Ovary (tissue), 9 donors: ENCODE measurements around the gene SLC10A3. TPM values are rescaled to one million over a fixed set of nuclear protein-coding genes. Genes with fewer than 3 reads are reported as not detected.
A peak's percentile ranks its signal among the peaks of the same experiment; 100 is the strongest.

Experiments used
- DNase-seq, 5 donors: peaks; one replicate each; pipeline ENCODE4 v3.0.0-alpha.2; 2019 to 2020
- H3K27ac ChIP-seq, 2 donors: fragments of 200-600 bp; one replicate each; pipeline versions ENCODE4 v1.5.1 to v1.8.0; 2019 to 2022
- H3K27me3 ChIP-seq: fragments of 200-600 bp; one replicate; pipeline ENCODE4 v1.8.0; 2022
- H3K36me3 ChIP-seq: fragments of 200-600 bp; sonication (generic); one replicate; pipeline ENCODE4 v1.5.1; 2019
- H3K4me1 ChIP-seq: one replicate; pipeline ENCODE4 v1.8.1; 2013; ENCODE audit warnings: mild to moderate bottlenecking, moderate library complexity; ENCODE audit not compliant: insufficient read depth
- H3K4me3 ChIP-seq: fragments of 200-600 bp; sonication (generic); one replicate; pipeline ENCODE4 v1.5.1; 2017
- H3K9me3 ChIP-seq, 2 donors: fragments of 200-600 bp in 1 of 2; sonication (generic) in 1 of 2; one replicate each; pipeline versions ENCODE4 v1.5.1 to v1.8.1; 2013 to 2019; ENCODE audit warnings: mild to moderate bottlenecking in 1 of 2, moderate library complexity in 1 of 2
- CTCF ChIP-seq, 3 donors: fragments of 450-650 bp in 2 of 3; fragments of 200-600 bp in 1 of 3; IDR thresholded peaks; one replicate each; pipeline versions ENCODE4 v1.5.1 to v1.8.0; 2016 to 2022; ENCODE audit warnings: antibody characterized with exemption in 3 of 3, mild to moderate bottlenecking in 1 of 3
- EP300 ChIP-seq: sonication (generic); formaldehyde crosslinking; IDR thresholded peaks from one replicate; pipeline ENCODE4 v1.6.1; 2017; ENCODE audit warnings: antibody characterized with exemption
- POLR2A ChIP-seq: fragments of 450-650 bp; IDR thresholded peaks from one replicate; pipeline ENCODE4 v1.6.1; 2017; ENCODE audit warnings: antibody characterized with exemption, mild to moderate bottlenecking, moderate library complexity
- WGBS, 3 donors: extraction: QIAGEN DNeasy Blood & Tissue Kit in 1 of 3; methylation state at CpG; one replicate each; pipeline versions ENCODE4 v1.1.5 to v1.1.7; 2013 to 2017; 5-methylcytosine and 5-hydroxymethylcytosine counted together
- intact Hi-C, 4 donors: fragments of 100-400 bp; cut with DNase I; formaldehyde crosslinking; loops; one replicate each; pipeline versions ENCODE4 v1.11.0 to v1.15.1; 2022 to 2023
- polyA plus RNA-seq, 2 donors: library from polyadenylated mRNA; stranded (reverse); fragments of 200-250 nt in 1 of 2; fragments of 350-450 nt in 1 of 2; fragmentation: Illumina TruSeq in 1 of 2; extraction: RNeasy Lipid Tissue Mini Kit (QIAGEN cat#74804) in 1 of 2; gene quantifications; one replicate each; pipeline ENCODE4 v1.2.3, GENCODE V29; 2013 to 2014
- total RNA-seq, 7 donors: library from RNA; depleted of rRNA in 2 of 7; stranded (reverse); fragments of >200 nt in 2 of 7; fragmentation: NEBNext Ultra II Directional in 3 of 7; extraction: Animal tissue kit (Norgen Biotek cat#: 25700) in 3 of 7; gene quantifications; one replicate each; pipeline versions ENCODE4 v1.1.0 to v1.2.4, GENCODE V29; 2016 to 2023
- donor health status: DM: no; HTN: no; CAD: no; lungs with moderate emphysema.
- donor health status: DM: no; HTN: no; CAD: no.
- donor health status: Bipolar disorder and iron deficiency.
- donor health status: DM: yes; HTN: yes; CAD: no.
- donor health status: DM: no; HTN: no; CAD: no.
- donor health status: DM: yes; HTN: yes; CAD: no.

The SLC10A3 gene
- total and polyA plus RNA-seq, 9 donors, result 5.5 to 49.8 (median 37.6) TPM

GRCh38 chrX:154481911-154482601 lies 8.4 kb downstream of the SLC10A3 start:
- no peaks in the 10 kb centered on the region for H3K9me3 ChIP-seq
- H3K27me3 ChIP-seq, result no peaks in the 10 kb centered on the region
- peaks cover 3% of the 10 kb centered on the region for H3K4me1 ChIP-seq
- H3K27ac ChIP-seq, result no peak overlapping the region
- 58 to 72% (median 59%) methylated on average over 14 of the region's 14 CpGs for WGBS, 3 donors
- no peak overlapping the region for H3K4me3 ChIP-seq
- no peak for DNase-seq
- intact Hi-C loops, result no loop called here
- TF ChIP-seq CTCF (IDR thresholded peaks at IDR 0.05) (no peak), EP300 (no peak), POLR2A (no peak)
- H3K36me3 ChIP-seq, result no peaks in the 10 kb centered on the region

DNA sequence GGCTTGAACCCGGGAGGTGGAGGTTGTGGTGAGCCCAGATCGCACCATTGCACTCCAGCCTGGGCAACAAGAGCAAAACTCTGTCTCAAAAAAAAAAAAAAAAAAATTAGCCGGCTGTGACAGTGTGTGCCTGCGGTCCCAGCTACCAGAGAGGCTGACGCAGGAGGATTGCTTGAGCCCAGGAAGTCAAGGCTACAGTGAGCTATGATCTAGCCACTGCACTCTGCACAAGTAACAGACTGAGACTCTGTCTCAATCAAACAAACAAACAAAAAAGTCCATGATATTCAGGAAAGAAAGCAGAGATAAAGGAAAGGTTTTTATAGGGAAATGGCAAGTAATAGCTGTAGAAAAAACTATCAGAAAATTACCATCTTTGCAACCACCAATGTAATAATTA lies 9.2 kb downstream of the SLC10A3 start:
- DNase-seq, result no peak
- 80 to 87% (median 87%) methylated on average over 5 of the region's 5 CpGs for WGBS, 3 donors
- H3K27me3 ChIP-seq, result no peaks in the 10 kb centered on the region
- intact Hi-C loops, result no loop called here
- TF ChIP-seq EP300 (no peak), POLR2A (no peak), CTCF (IDR thresholded peaks at IDR 0.05) (no peak)
- no peak overlapping the region for H3K27ac ChIP-seq
- H3K4me1 ChIP-seq, result peaks cover 3% of the 10 kb centered on the region
- no peaks in the 10 kb centered on the region for H3K9me3 ChIP-seq
- H3K4me3 ChIP-seq, result no peak overlapping the region
- H3K36me3 ChIP-seq, result no peaks in the 10 kb centered on the region

GRCh38 chrX:154478728-154479622 lies 11.5 kb downstream of the SLC10A3 start, which contains the start of gene LAGE3:
Gene LAGE3, minus strand, starts transcription at chrX:154479281. Its CDS starts 366 bp downstream, at chrX:154478915.
- 41 to 58% (median 47%) methylated on average over 82 to 85 of the region's 85 CpGs for WGBS, 3 donors
- Histone ChIP-seq H3K4me3 (peak within 1 kb of the TSS; percentile 47), H3K4me1 (peaks cover 3% of the 10 kb centered on the region), H3K36me3 (no peaks in the 10 kb centered on the region), H3K27ac (peak within 1 kb of the TSS; percentile 0 to 29), H3K9me3 (no peaks in the 10 kb centered on the region), H3K27me3 (no peaks in the 10 kb centered on the region)
- peak; percentile 92 to 96 (median 94) for DNase-seq
- intact Hi-C loops, result no loop called here
- TF ChIP-seq EP300, result no peak
- peak; percentile 25 for TF ChIP-seq POLR2A

- Histone ChIP-seq H3K4me3 (peak overlapping the region; percentile 47), H3K4me1 (peaks cover 3% of the 10 kb centered on the region), H3K27me3 (no peaks in the 10 kb centered on the region), H3K27ac (peak overlapping the region in 1 of 2 donors; percentile 0), H3K9me3 (no peaks in the 10 kb centered on the region), H3K36me3 (no peaks in the 10 kb centered on the region)
- intact Hi-C loops, result no loop called here
- peak in 1 of 5 donors; percentile 31 for DNase-seq
- 51 to 68% (median 67%) methylated on average over 24 of the region's 24 CpGs for WGBS, 3 donors
- no peak for TF ChIP-seq CTCF (IDR thresholded peaks at IDR 0.05)
- TF ChIP-seq EP300, result no peak
- no peak for TF ChIP-seq POLR2A
Measured at GRCh38 chrX:154477891-154478477, 12.4 kb downstream of the SLC10A3 start.
